Measurements from ENCODE around the gene NAA10. TPM values are rescaled to one million over a fixed set of nuclear protein-coding genes. Genes with fewer than 3 reads are reported as not detected.

NAA10 gene
- total RNA-seq, 4 donors from 2014 or later: 29.9 to 57.2 (median 47.4) TPM

DNA sequence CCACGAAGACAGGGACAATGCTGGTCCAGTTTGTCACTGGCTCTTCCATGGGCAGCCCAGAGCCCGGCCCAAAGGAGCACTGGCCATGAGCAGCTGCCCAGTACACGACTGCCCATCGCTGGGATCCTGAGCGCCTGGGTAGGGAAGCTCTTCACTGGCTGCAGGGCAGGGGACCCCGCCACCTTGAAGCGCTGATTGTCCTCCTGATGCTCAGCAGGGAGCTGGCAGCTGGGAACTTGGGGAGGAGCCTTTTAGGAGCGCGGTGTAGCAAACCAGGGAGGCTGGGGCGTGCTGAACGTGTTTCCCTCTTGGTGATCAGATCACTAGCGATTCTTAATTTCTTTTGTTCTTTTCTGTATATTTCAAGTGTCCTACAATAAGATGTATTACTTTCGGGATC, 50.7 kb downstream of the NAA10 start:
- 40 to 65% methylated on average over 3 to 13 of the region's 13 CpGs for WGBS, 2 donors (ENCODE audit: low coverage in 1 of 2)
- H3K4me1 ChIP-seq: peaks cover 0 to 6% (median 3%) of the 10 kb centered on the region in 4 donors
- H3K9me3 ChIP-seq: no peaks in the 10 kb centered on the region
- H3K36me3 ChIP-seq: no peaks in the 10 kb centered on the region
- intact Hi-C loops (cut with DNase I; ENCODE audit: low total_unique reads) (no loop called here), in situ Hi-C loops (cut with MboI; ENCODE audit: low pct_ligation_motif_present in 1 of 4, low pct_unique_long_range_greater_than_20kb in 1 of 4, low sequenced_read_pairs in 3 of 4) (no loop called here)
- H3K27me3 ChIP-seq: peaks cover 65% of the 10 kb centered on the region
- no peak overlapping the region for H3K4me3 ChIP-seq
- H3K27ac ChIP-seq: no peak overlapping the region
- DNase-seq: no peak
- TF ChIP-seq POLR2A (IDR thresholded peaks at IDR 0.05): no peak
- no peak for TF ChIP-seq POLR2AphosphoS5 (IDR thresholded peaks at IDR 0.05)
- no peak for TF ChIP-seq CTCF (IDR thresholded peaks at IDR 0.05)
- no peak for TF ChIP-seq EP300 (IDR thresholded peaks at IDR 0.05; ENCODE audit: low read depth)

- peaks cover 65% of the 10 kb centered on the region for H3K27me3 ChIP-seq
- no peaks in the 10 kb centered on the region for H3K36me3 ChIP-seq
- H3K4me1 ChIP-seq: peaks cover 0 to 6% (median 3%) of the 10 kb centered on the region in 4 donors
- TF ChIP-seq POLR2AphosphoS5 (IDR thresholded peaks at IDR 0.05) (no peak), POLR2A (IDR thresholded peaks at IDR 0.05) (no peak), CTCF (IDR thresholded peaks at IDR 0.05) (no peak), EP300 (IDR thresholded peaks at IDR 0.05; ENCODE audit: low read depth) (no peak)
- WGBS, 2 donors (ENCODE audit: low coverage in 1 of 2): 55% methylated on average over 13 of the region's 13 CpGs; no CpG with 5 or more reads in 1 of the 2 donors
- intact Hi-C loops (cut with DNase I; ENCODE audit: low total_unique reads) (no loop called here), in situ Hi-C loops (cut with MboI; ENCODE audit: low pct_ligation_motif_present in 1 of 4, low pct_unique_long_range_greater_than_20kb in 1 of 4, low sequenced_read_pairs in 3 of 4) (no loop called here)
- DNase-seq: no peak
- no peak overlapping the region for H3K4me3 ChIP-seq
- no peaks in the 10 kb centered on the region for H3K9me3 ChIP-seq
- H3K27ac ChIP-seq: no peak overlapping the region
Observed at GRCh38 chrX:153883163-153883843, 51.5 kb downstream of the NAA10 start.

DNA sequence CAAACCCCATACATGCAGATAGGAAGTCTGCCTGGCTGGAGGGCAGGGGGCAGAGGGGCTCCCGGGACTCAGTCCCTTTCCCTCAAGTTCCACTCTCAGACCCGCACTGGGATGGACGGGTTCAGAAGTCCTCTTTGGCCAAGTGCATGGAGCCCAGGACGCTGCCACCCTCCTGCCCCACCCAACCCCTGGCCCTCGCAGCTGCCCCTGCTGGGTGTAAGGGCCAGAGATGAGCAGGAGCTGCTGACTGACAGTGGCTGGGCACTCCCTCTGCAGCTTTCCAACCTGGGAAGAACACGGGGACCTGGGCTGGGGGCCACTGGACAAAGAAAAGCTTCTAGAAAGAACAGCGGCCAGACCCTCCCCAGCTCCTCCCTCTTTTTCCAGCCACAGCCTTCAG, 52.3 kb downstream of the NAA10 start:
- peaks cover 65% of the 10 kb centered on the region for H3K27me3 ChIP-seq
- no peak for DNase-seq
- H3K4me1 ChIP-seq: peaks cover 0 to 6% (median 3%) of the 10 kb centered on the region in 4 donors
- H3K27ac ChIP-seq: no peak overlapping the region
- H3K9me3 ChIP-seq: no peaks in the 10 kb centered on the region
- 73% methylated on average over 3 of the region's 7 CpGs; no CpG with 5 or more reads in 1 of the 2 donors for WGBS, 2 donors (ENCODE audit: low coverage in 1 of 2)
- in situ Hi-C loops (cut with MboI; ENCODE audit: low pct_ligation_motif_present in 1 of 4, low pct_unique_long_range_greater_than_20kb in 1 of 4, low sequenced_read_pairs in 3 of 4): no loop called here
- intact Hi-C loops (cut with DNase I; ENCODE audit: low total_unique reads): no loop called here
- H3K4me3 ChIP-seq: no peak overlapping the region
- no peak for TF ChIP-seq CTCF (IDR thresholded peaks at IDR 0.05)
- TF ChIP-seq POLR2A (IDR thresholded peaks at IDR 0.05): no peak
- TF ChIP-seq EP300 (IDR thresholded peaks at IDR 0.05; ENCODE audit: low read depth): no peak
- TF ChIP-seq POLR2AphosphoS5 (IDR thresholded peaks at IDR 0.05): no peak
- H3K36me3 ChIP-seq: no peaks in the 10 kb centered on the region

GRCh38 chrX:153882086-153882498, 52.7 kb downstream of the NAA10 start:
- 38% methylated on average over 8 of the region's 8 CpGs; no CpG with 5 or more reads in 1 of the 2 donors for WGBS, 2 donors (ENCODE audit: low coverage in 1 of 2)
- TF ChIP-seq CTCF (IDR thresholded peaks at IDR 0.05): no peak
- TF ChIP-seq POLR2AphosphoS5 (IDR thresholded peaks at IDR 0.05): no peak
- no peak for TF ChIP-seq EP300 (IDR thresholded peaks at IDR 0.05; ENCODE audit: low read depth)
- no peak for TF ChIP-seq POLR2A (IDR thresholded peaks at IDR 0.05)
- Histone ChIP-seq H3K27ac (no peak overlapping the region), H3K36me3 (no peaks in the 10 kb centered on the region), H3K4me1 (peaks cover 0 to 6% (median 3%) of the 10 kb centered on the region in 4 donors), H3K9me3 (no peaks in the 10 kb centered on the region), H3K27me3 (peaks cover 62% of the 10 kb centered on the region), H3K4me3 (no peak overlapping the region)
- intact Hi-C loops (cut with DNase I; ENCODE audit: low total_unique reads) (no loop called here), in situ Hi-C loops (cut with MboI; ENCODE audit: low pct_ligation_motif_present in 1 of 4, low pct_unique_long_range_greater_than_20kb in 1 of 4, low sequenced_read_pairs in 3 of 4) (no loop called here)
- no peak for DNase-seq
